Fibroblast of lung (primary cell): ENCODE data around the gene JARID2. TPM values are rescaled to one million over a fixed set of nuclear protein-coding genes. Genes with fewer than 3 reads are reported as not detected.

Experiments
- DNase-seq, 2 donors: peaks; one replicate each; pipeline versions ENCODE4 v3.0.0 to v3.0.0-alpha.2; 2010; ENCODE audit warnings: low read depth in 2 of 2
- H2AFZ ChIP-seq: 2 replicates; pipeline ENCODE4 v1.5.1; 2012; ENCODE audit warnings: low read length, control low read depth, inconsistent platforms
- H3K27ac ChIP-seq: 2 replicates; pipeline ENCODE4 v1.5.1; 2011; ENCODE audit warnings: low read length, control low read depth; ENCODE audit not compliant: insufficient read depth
- H3K27me3 ChIP-seq: 2 replicates; pipeline ENCODE4 v1.5.1; 2011; ENCODE audit warnings: mild to moderate bottlenecking, low read length; ENCODE audit not compliant: control insufficient read depth, insufficient read depth
- H3K36me3 ChIP-seq: 2 replicates; pipeline ENCODE4 v1.5.1; 2011; ENCODE audit warnings: low read length; ENCODE audit not compliant: control insufficient read depth, insufficient read depth
- H3K4me1 ChIP-seq: 2 replicates; pipeline ENCODE4 v1.5.1; 2011; ENCODE audit warnings: low read length; ENCODE audit not compliant: control insufficient read depth, insufficient read depth; ENCODE audit errors: extremely low read depth
- H3K4me2 ChIP-seq: 2 replicates; pipeline ENCODE4 v1.5.1; 2011; ENCODE audit warnings: low read length, control low read depth; ENCODE audit not compliant: insufficient read depth; ENCODE audit errors: extremely low read depth
- H3K4me3 ChIP-seq, 4 experiments: fragments of 200-600 bp in 1 of 4; sonication (generic) in 1 of 4; replicated peaks in 1 of 4; 2 replicates each; pipeline ENCODE4 v1.5.1; 2011 to 2016; ENCODE audit warnings: low read length in 4 of 4, low read depth in 3 of 4, mild to moderate bottlenecking in 3 of 4, control low read depth in 2 of 4, inconsistent platforms in 1 of 4, mixed read lengths in 1 of 4; ENCODE audit not compliant: insufficient read depth in 1 of 4; ENCODE audit errors: control extremely low read depth in 1 of 4
- H3K79me2 ChIP-seq: 2 replicates; pipeline ENCODE4 v1.5.1; 2012; ENCODE audit warnings: mild to moderate bottlenecking, low read length, inconsistent platforms; ENCODE audit not compliant: control insufficient read depth, insufficient read depth
- H3K9ac ChIP-seq: 2 replicates; pipeline ENCODE4 v1.5.1; 2011; ENCODE audit warnings: mild to moderate bottlenecking, low read length, control low read depth; ENCODE audit not compliant: insufficient read depth
- H3K9me3 ChIP-seq: 2 replicates; pipeline ENCODE4 v1.5.1; 2012; ENCODE audit warnings: low read depth, low read length; ENCODE audit not compliant: control insufficient read depth, insufficient read depth
- H4K20me1 ChIP-seq: 2 replicates; pipeline ENCODE4 v1.5.1; 2011; ENCODE audit warnings: low read length; ENCODE audit not compliant: control insufficient read depth, insufficient read depth; ENCODE audit errors: extremely low read depth
- CTCF ChIP-seq, 2 donors: IDR thresholded peaks in 1 of 2; conservative IDR thresholded peaks in 1 of 2; 1 replicate in 1 of 2; 2 replicates in 1 of 2; pipeline ENCODE4 v1.5.1; 2011 to 2012; ENCODE audit warnings: low read length in 2 of 2, control low read depth in 1 of 2, inconsistent platforms in 1 of 2, low read depth in 1 of 2, mild to moderate bottlenecking in 1 of 2
- EZH2 ChIP-seq: IDR thresholded peaks from 2 replicates; pipeline ENCODE4 v1.5.1; 2012; ENCODE audit warnings: low read length, control low read depth, mild to moderate bottlenecking; ENCODE audit errors: missing control alignments
- polyA plus RNA-seq, 2 donors: library from polyadenylated mRNA; depleted of rRNA in 1 of 2; stranded (reverse) in 1 of 2; unstranded in 1 of 2; fragments of >200 nt; gene quantifications; 2 replicates each; pipeline ENCODE4 v1.2.1, GENCODE V29; 2011 to 2012; ENCODE audit warnings: missing spikeins in 1 of 2
- total RNA-seq: library from RNA; depleted of rRNA; stranded (reverse); fragments of >200 nt; gene quantifications from 2 replicates; pipeline ENCODE4 v1.2.1, GENCODE V29; 2014

JARID2 gene
- total and polyA plus RNA-seq, 2 donors (not counting 1 experiment from before 2014, with no cell fraction given) = 5.0 to 8.2 TPM

GRCh38 chr6:15290962-15291704 lies 45.3 kb downstream of the JARID2 start:
- Histone ChIP-seq H3K4me1 (peaks cover 3% of the 10 kb centered on the region), H3K27ac (no peak overlapping the region), H3K4me2 (no peak overlapping the region), H3K79me2 (peaks cover 21% of the 10 kb centered on the region), H2AFZ (no peak overlapping the region), H3K36me3 (no peaks in the 10 kb centered on the region), H3K4me3 (no peak overlapping the region), H3K27me3 (no peaks in the 10 kb centered on the region), H3K9ac (no peak overlapping the region), H3K9me3 (no peaks in the 10 kb centered on the region), H4K20me1 (peaks cover 2% of the 10 kb centered on the region)
- no peak for DNase-seq
- TF ChIP-seq EZH2 (no peak), CTCF (conservative IDR thresholded peaks at IDR 0.05 in 1 of 2, IDR thresholded peaks at IDR 0.05 in 1 of 2; ENCODE audit: low read depth in 1 of 2, low read length in 2 of 2) (no peak)

- Histone ChIP-seq H3K4me1 (peaks cover 3% of the 10 kb centered on the region), H3K4me3 (no peak overlapping the region), H3K79me2 (peaks cover 22% of the 10 kb centered on the region), H3K27ac (no peak overlapping the region), H3K9ac (no peak overlapping the region), H2AFZ (no peak overlapping the region), H4K20me1 (peaks cover 2% of the 10 kb centered on the region), H3K36me3 (no peaks in the 10 kb centered on the region), H3K9me3 (no peaks in the 10 kb centered on the region), H3K27me3 (no peaks in the 10 kb centered on the region), H3K4me2 (no peak overlapping the region)
- no peak for DNase-seq
- TF ChIP-seq CTCF (conservative IDR thresholded peaks at IDR 0.05 in 1 of 2, IDR thresholded peaks at IDR 0.05 in 1 of 2; ENCODE audit: low read depth in 1 of 2, low read length in 2 of 2) = no peak
- no peak for TF ChIP-seq EZH2
These were observed 46.9 kb downstream of the JARID2 start for GRCh38 chr6:15292721-15293302.

GRCh38 chr6:15293674-15294073 lies 47.8 kb downstream of the JARID2 start:
- Histone ChIP-seq H3K4me1 (peaks cover 3% of the 10 kb centered on the region), H4K20me1 (peaks cover 2% of the 10 kb centered on the region), H3K79me2 (peaks cover 17% of the 10 kb centered on the region), H3K4me3 (no peak overlapping the region), H3K27ac (no peak overlapping the region), H3K36me3 (no peaks in the 10 kb centered on the region), H3K4me2 (no peak overlapping the region), H3K9me3 (no peaks in the 10 kb centered on the region), H3K27me3 (no peaks in the 10 kb centered on the region), H3K9ac (no peak overlapping the region), H2AFZ (no peak overlapping the region)
- TF ChIP-seq EZH2 = no peak
- TF ChIP-seq CTCF (conservative IDR thresholded peaks at IDR 0.05 in 1 of 2, IDR thresholded peaks at IDR 0.05 in 1 of 2; ENCODE audit: low read depth in 1 of 2, low read length in 2 of 2) = no peak
- DNase-seq = no peak
